Testis (tissue), 2 donors: ENCODE measurements around the gene DESI2.

Experiments
- POLR2A ChIP-seq: fragments of 450-650 bp; IDR thresholded peaks from one replicate; pipeline ENCODE4 v1.6.1; 2017; ENCODE audit warnings: antibody characterized with exemption, mild to moderate bottlenecking, moderate library complexity
- TF ChIP-seq, protein P1 (sequence below), 3 experiments: fragments of 450-650 bp in 2 of 3; fragments of 200-600 bp in 1 of 3; sonication (generic) in 1 of 3; IDR thresholded peaks; one replicate each; pipeline ENCODE4 v1.5.1; 2016 to 2019; ENCODE audit warnings: antibody characterized with exemption in 3 of 3, mild to moderate bottlenecking in 2 of 3, moderate library complexity in 1 of 3

DNA sequence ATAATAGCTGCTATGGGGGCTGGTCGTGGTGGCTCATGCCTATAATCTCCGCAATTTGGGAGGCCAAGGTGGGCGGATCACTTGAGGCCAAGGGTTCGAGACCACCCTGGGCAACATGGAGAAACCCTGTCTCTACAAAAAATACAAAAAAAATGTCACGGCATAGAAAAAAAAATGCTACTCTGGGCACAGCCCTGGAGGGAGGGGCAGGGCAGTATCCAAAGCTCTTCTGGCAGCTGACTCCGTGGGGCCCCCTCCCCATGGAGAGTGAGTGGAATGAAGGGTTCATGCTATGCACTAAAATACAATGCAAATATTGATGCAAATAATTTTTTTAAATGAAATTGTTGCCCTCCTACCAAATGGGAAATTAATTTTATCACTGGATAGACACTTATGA is 78.7 kb downstream of the DESI2 start:
- no peak for TF ChIP-seq POLR2A
- TF ChIP-seq, protein P1, sequence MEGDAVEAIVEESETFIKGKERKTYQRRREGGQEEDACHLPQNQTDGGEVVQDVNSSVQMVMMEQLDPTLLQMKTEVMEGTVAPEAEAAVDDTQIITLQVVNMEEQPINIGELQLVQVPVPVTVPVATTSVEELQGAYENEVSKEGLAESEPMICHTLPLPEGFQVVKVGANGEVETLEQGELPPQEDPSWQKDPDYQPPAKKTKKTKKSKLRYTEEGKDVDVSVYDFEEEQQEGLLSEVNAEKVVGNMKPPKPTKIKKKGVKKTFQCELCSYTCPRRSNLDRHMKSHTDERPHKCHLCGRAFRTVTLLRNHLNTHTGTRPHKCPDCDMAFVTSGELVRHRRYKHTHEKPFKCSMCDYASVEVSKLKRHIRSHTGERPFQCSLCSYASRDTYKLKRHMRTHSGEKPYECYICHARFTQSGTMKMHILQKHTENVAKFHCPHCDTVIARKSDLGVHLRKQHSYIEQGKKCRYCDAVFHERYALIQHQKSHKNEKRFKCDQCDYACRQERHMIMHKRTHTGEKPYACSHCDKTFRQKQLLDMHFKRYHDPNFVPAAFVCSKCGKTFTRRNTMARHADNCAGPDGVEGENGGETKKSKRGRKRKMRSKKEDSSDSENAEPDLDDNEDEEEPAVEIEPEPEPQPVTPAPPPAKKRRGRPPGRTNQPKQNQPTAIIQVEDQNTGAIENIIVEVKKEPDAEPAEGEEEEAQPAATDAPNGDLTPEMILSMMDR (IDR thresholded peaks at IDR 0.05) = no peak
